Measurements from ENCODE around the gene LARP1.

The LARP1 gene

GRCh38 chr5:154751854-154752253 is 3.3 kb upstream of the LARP1 start:
- no peak for DNase-seq (ENCODE audit: low spot score)
- no peak for TF ChIP-seq CTCF (IDR thresholded peaks at IDR 0.05; ENCODE audit: extremely low read depth, missing control alignments)

GRCh38 chr5:154753792-154754191 is 1.4 kb upstream of the LARP1 start:
- no peak for DNase-seq (ENCODE audit: low spot score)
- no peak for TF ChIP-seq CTCF (IDR thresholded peaks at IDR 0.05; ENCODE audit: extremely low read depth, missing control alignments)

- peak; percentile 99 for DNase-seq (ENCODE audit: low spot score)
- peak; percentile 30 for TF ChIP-seq CTCF (IDR thresholded peaks at IDR 0.05; ENCODE audit: extremely low read depth, missing control alignments)
Observed at GRCh38 chr5:154754460-154755360, 467 bp upstream of the LARP1 start.

- peak; percentile 51 for DNase-seq (ENCODE audit: low spot score)
- no peak for TF ChIP-seq CTCF (IDR thresholded peaks at IDR 0.05; ENCODE audit: extremely low read depth, missing control alignments)
Observed at GRCh38 chr5:154756009-154756867, 1.1 kb downstream of the LARP1 start.

- peak; percentile 63 for DNase-seq (ENCODE audit: low spot score)
- TF ChIP-seq CTCF (IDR thresholded peaks at IDR 0.05; ENCODE audit: extremely low read depth, missing control alignments), result no peak
Observed at GRCh38 chr5:154756868-154757813, 2.0 kb downstream of the LARP1 start.

- no peak for DNase-seq (ENCODE audit: low spot score)
- TF ChIP-seq CTCF (IDR thresholded peaks at IDR 0.05; ENCODE audit: extremely low read depth, missing control alignments), result no peak
Observed at GRCh38 chr5:154757814-154758406, 2.7 kb downstream of the LARP1 start.

All from GM20000 (cell line).